H1 (cell line): ENCODE results near the gene SPOCK3. TPM values are rescaled to one million over a fixed set of nuclear protein-coding genes. Genes with fewer than 3 reads are reported as not detected.
A peak's percentile ranks its signal among the peaks of the same experiment; 100 is the strongest.
"Not testable (repeated sequence)": the region's sequence is repeated elsewhere in the genome, so short reads cannot be mapped to it uniquely, and the experiment has no call there.

Experiments
- CTCF ChIA-PET: fragments of 300-600 bp; sonication (Branson Sonifier 250); formaldehyde crosslinking; loops from one replicate; lab custom pipeline; 2021; ENCODE audit not compliant: partially characterized antibody; lab: Charles Lee
- POLR2A ChIA-PET: fragments of 300-600 bp; sonication (Branson Sonifier 250); formaldehyde crosslinking; loops from one replicate; lab custom pipeline; 2021; ENCODE audit warnings: inconsistent platforms; ENCODE audit not compliant: partially characterized antibody; lab: Charles Lee
- DNase-seq, 2 experiments: peaks; one replicate each; pipeline versions ENCODE4 v3.0.0 to v3.0.0-alpha.2; 2010 to 2022; ENCODE audit warnings: low spot score in 2 of 2, low read depth in 1 of 2, mixed read lengths in 1 of 2
- FAIRE-seq: peaks from 2 replicates; lab custom pipeline; 2011; peaks lifted over from hg19 to GRCh38; lab: Jason Lieb, UNC
- H2AFZ ChIP-seq: 2 replicates; pipeline ENCODE4 v1.8.1; 2012; ENCODE audit warnings: low read length, inconsistent platforms
- H2AK5ac ChIP-seq: 2 replicates; pipeline ENCODE4 v1.6.1; 2013; ENCODE audit warnings: low read depth, low read length
- H2BK120ac ChIP-seq: replicated peaks from 2 replicates; pipeline ENCODE3; 2013; ENCODE audit warnings: low read depth, low read length, inconsistent platforms
- H2BK12ac ChIP-seq: 2 replicates; pipeline ENCODE4 v1.6.1; 2013; ENCODE audit warnings: low read depth, low read length
- H2BK15ac ChIP-seq: 2 replicates; pipeline ENCODE4 v1.6.1; 2013; ENCODE audit warnings: low read length
- H2BK20ac ChIP-seq: 2 replicates; pipeline ENCODE4 v1.6.1; 2013; ENCODE audit warnings: low read length
- H2BK5ac ChIP-seq: 2 replicates; pipeline ENCODE4 v1.6.1; 2013; ENCODE audit warnings: low read depth, low read length
- H3K14ac ChIP-seq: 2 replicates; pipeline ENCODE4 v1.6.1; 2013; ENCODE audit warnings: inconsistent platforms; ENCODE audit not compliant: insufficient read length
- H3K18ac ChIP-seq: 2 replicates; pipeline ENCODE4 v1.6.1; 2013; ENCODE audit warnings: low read length; ENCODE audit errors: extremely low read depth
- H3K23ac ChIP-seq: 2 replicates; pipeline ENCODE4 v1.6.1; 2013; ENCODE audit warnings: inconsistent platforms; ENCODE audit not compliant: insufficient read length
- H3K23me2 ChIP-seq: 2 replicates; pipeline ENCODE4 v1.6.1; 2013; ENCODE audit warnings: low read depth, low read length
- H3K27ac ChIP-seq: 2 replicates; pipeline ENCODE4 v1.6.1; 2011; ENCODE audit warnings: low read depth, low read length, inconsistent platforms
- H3K27me3 ChIP-seq, 4 experiments: replicated peaks in 1 of 4; 1 replicate in 1 of 4; 2 replicates in 3 of 4; pipeline versions ENCODE4 v1.6.1 to v1.8.1; 2011 to 2013; ENCODE audit warnings: low read length in 3 of 4, mild to moderate bottlenecking in 3 of 4, inconsistent platforms in 2 of 4, mixed read lengths in 2 of 4, moderate library complexity in 1 of 4; ENCODE audit not compliant: control insufficient read depth in 3 of 4, insufficient read depth in 3 of 4; ENCODE audit errors: extremely low read depth in 1 of 4
- H3K36me3 ChIP-seq, 4 experiments: 2 replicates each; pipeline versions ENCODE4 v1.6.1 to v1.8.1; 2011 to 2013; ENCODE audit warnings: mild to moderate bottlenecking in 4 of 4, low read length in 3 of 4, moderate library complexity in 2 of 4, control low read depth in 1 of 4, inconsistent platforms in 1 of 4; ENCODE audit not compliant: insufficient read depth in 4 of 4, control insufficient read depth in 2 of 4
- H3K4ac ChIP-seq: replicated peaks from 2 replicates; pipeline ENCODE3; 2013; ENCODE audit warnings: low read length, low read depth, mixed read lengths, inconsistent platforms; ENCODE audit not compliant: insufficient read length
- H3K4me1 ChIP-seq, 4 experiments: replicated peaks in 1 of 4; 1 replicate in 1 of 4; 2 replicates in 3 of 4; pipeline versions ENCODE4 v1.6.1 to v1.8.1; 2011 to 2013; ENCODE audit warnings: low read length in 3 of 4, inconsistent platforms in 2 of 4, mixed read lengths in 1 of 4; ENCODE audit not compliant: insufficient read depth in 4 of 4, control insufficient read depth in 3 of 4
- H3K4me2 ChIP-seq, 2 experiments: 2 replicates each; pipeline versions ENCODE4 v1.6.1 to v1.8.1; 2011 to 2013; ENCODE audit warnings: low read depth in 2 of 2, low read length in 2 of 2, control low read depth in 1 of 2, inconsistent platforms in 1 of 2, mild to moderate bottlenecking in 1 of 2; ENCODE audit not compliant: insufficient read depth in 1 of 2
- H3K4me3 ChIP-seq, 4 experiments: fragments of 200-600, 300-600 bp in 1 of 4; sonication (generic), shearing (Covaris generic), sonication (Bioruptor Twin) in 1 of 4; 2 replicates each; pipeline versions ENCODE4 v1.5.1 to v1.8.1; 2011 to 2016; ENCODE audit warnings: low read length in 4 of 4, low read depth in 3 of 4, control low read depth in 2 of 4, inconsistent platforms in 2 of 4, mild to moderate bottlenecking in 2 of 4, mixed read lengths in 1 of 4, moderate library complexity in 1 of 4; ENCODE audit not compliant: insufficient read depth in 2 of 4; ENCODE audit errors: extremely low read depth in 1 of 4
- H3K56ac ChIP-seq: replicated peaks from 2 replicates; pipeline ENCODE3; 2013; ENCODE audit warnings: low read depth, mild to moderate bottlenecking, mixed read lengths, low read length, inconsistent platforms; ENCODE audit not compliant: insufficient read length
- H3K79me1 ChIP-seq: 2 replicates; pipeline ENCODE4 v1.6.1; 2013; ENCODE audit warnings: low read depth, low read length, control low read depth
- H3K79me2 ChIP-seq, 2 experiments: 2 replicates each; pipeline versions ENCODE4 v1.6.1 to v1.8.1; 2012 to 2013; ENCODE audit warnings: low read length in 2 of 2, mild to moderate bottlenecking in 2 of 2, inconsistent platforms in 1 of 2; ENCODE audit not compliant: insufficient read depth in 2 of 2, control insufficient read depth in 1 of 2
- H3K9ac ChIP-seq, 4 experiments: replicated peaks in 1 of 4; 1 replicate in 1 of 4; 2 replicates in 3 of 4; pipeline versions ENCODE4 v1.6.1 to v1.8.1; 2011 to 2013; ENCODE audit warnings: low read depth in 3 of 4, low read length in 3 of 4, control low read depth in 2 of 4, mild to moderate bottlenecking in 2 of 4, moderate library complexity in 2 of 4, inconsistent platforms in 1 of 4; ENCODE audit errors: extremely low read depth in 1 of 4
- H3K9me3 ChIP-seq, 2 experiments: 2 replicates each; pipeline versions ENCODE4 v1.6.1 to v1.8.1; 2012 to 2013; ENCODE audit warnings: mild to moderate bottlenecking in 2 of 2, moderate library complexity in 2 of 2, control low read depth in 1 of 2, inconsistent platforms in 1 of 2, low read depth in 1 of 2, low read length in 1 of 2, mixed read lengths in 1 of 2; ENCODE audit not compliant: insufficient read depth in 2 of 2
- H4K20me1 ChIP-seq, 2 experiments: replicated peaks in 1 of 2; 2 replicates each; pipeline versions ENCODE3 to v1.8.1; 2011 to 2013; ENCODE audit warnings: inconsistent platforms in 2 of 2, low read length in 2 of 2, mild to moderate bottlenecking in 1 of 2; ENCODE audit not compliant: insufficient read depth in 2 of 2, control insufficient read depth in 1 of 2
- H4K5ac ChIP-seq: 2 replicates; pipeline ENCODE4 v1.6.1; 2013; ENCODE audit warnings: low read length, low read depth, mixed read lengths, inconsistent platforms; ENCODE audit not compliant: insufficient read length
- H4K8ac ChIP-seq: 2 replicates; pipeline ENCODE4 v1.8.0; 2013; ENCODE audit warnings: mild to moderate bottlenecking, moderate library complexity, low read length, inconsistent platforms; ENCODE audit not compliant: insufficient read depth; ENCODE audit errors: extremely low read depth
- H4K91ac ChIP-seq: replicated peaks from 2 replicates; pipeline ENCODE3; 2013; ENCODE audit warnings: low read length, mixed read lengths, inconsistent platforms; ENCODE audit not compliant: insufficient read length
- WGBS, 2 experiments: shearing (Covaris generic) in 1 of 2; methylation state at CpG; one replicate each; pipeline versions ENCODE4 v1.1.6 to v1.1.7; 2013 to 2015; ENCODE audit warnings: low lambda C conversion rate in 2 of 2, mixed read lengths in 2 of 2, inconsistent platforms in 1 of 2, low coverage in 1 of 2, missing lambda C conversion rate in 1 of 2; ENCODE audit not compliant: insufficient replicate concordance in 2 of 2, insufficient coverage in 1 of 2, insufficient read length in 1 of 2; ENCODE audit errors: extremely low coverage in 1 of 2, missing lambda C conversion rate in 1 of 2; 5-methylcytosine and 5-hydroxymethylcytosine counted together
- polyA plus RNA-seq, 7 experiments: library from polyadenylated mRNA; depleted of rRNA in 3 of 7; stranded (reverse) in 5 of 7; unstranded in 2 of 7; fragments of >200 nt in 5 of 7; fragments of 200-250 nt in 2 of 7; gene quantifications; 1 replicate in 5 of 7; 2 replicates in 1 of 7; 4 replicates in 1 of 7; pipeline versions ENCODE4 v1.2.1 to v1.2.3, GENCODE V29; 2011 to 2013; ENCODE audit warnings: missing spikeins in 2 of 7, mixed read lengths in 2 of 7
- total RNA-seq: library from RNA; stranded (reverse); fragmentation: NEBNext Ultra II Directional; extraction: Animal tissue kit (Norgen Biotek cat#: 25700); gene quantifications from 2 replicates; pipeline ENCODE4 v1.2.1, GENCODE V29; 2021

SPOCK3 gene
- total and polyA plus RNA-seq, 2 of the 8 experiments (the other 6 are each of a cell fraction or from before 2014, with no cell fraction given): 0.14 to 0.60 TPM

GRCh38 chr4:167281545-167281944, 47.3 kb upstream of the SPOCK3 start:
- H3K27ac ChIP-seq, H2BK120ac ChIP-seq, POLR2A ChIA-PET, H4K5ac ChIP-seq, H3K14ac ChIP-seq, H3K56ac ChIP-seq, H3K4me1 ChIP-seq, H2AFZ ChIP-seq, H3K23me2 ChIP-seq, CTCF ChIA-PET, H3K36me3 ChIP-seq, H4K91ac ChIP-seq, H3K9me3 ChIP-seq, H3K79me2 ChIP-seq, FAIRE-seq, H3K79me1 ChIP-seq, H2AK5ac ChIP-seq, H3K9ac ChIP-seq, H2BK15ac ChIP-seq, H3K18ac ChIP-seq, H3K23ac ChIP-seq, H4K20me1 ChIP-seq, H2BK5ac ChIP-seq, H2BK12ac ChIP-seq, H4K8ac ChIP-seq, H3K4ac ChIP-seq, H3K27me3 ChIP-seq, H2BK20ac ChIP-seq: not testable (repeated sequence)
- peak in 1 of 2 experiments; percentile 52 for DNase-seq
- Histone ChIP-seq H3K4me3 (peak overlapping the region in 1 of 4 experiments; percentile 16; a peak in 1 of 8 replicates), H3K4me2 (peak overlapping the region in 1 of 2 experiments; percentile 47; a peak in 1 of 4 replicates)
- 82% methylated on average over 13 of the region's 13 CpGs; no CpG with 5 or more reads in 1 of the 2 experiments for WGBS, 2 experiments
